CD4-positive, alpha-beta T cell treated with Interleukin-10 for 1 hour (primary cell): ENCODE measurements around the gene GSK3B.
A peak's percentile ranks its signal among the peaks of the same experiment; 100 is the strongest.

Source experiments
- DNase-seq: peaks from one replicate; pipeline ENCODE4 v3.0.0-alpha.2; 2020

GSK3B gene

DNA sequence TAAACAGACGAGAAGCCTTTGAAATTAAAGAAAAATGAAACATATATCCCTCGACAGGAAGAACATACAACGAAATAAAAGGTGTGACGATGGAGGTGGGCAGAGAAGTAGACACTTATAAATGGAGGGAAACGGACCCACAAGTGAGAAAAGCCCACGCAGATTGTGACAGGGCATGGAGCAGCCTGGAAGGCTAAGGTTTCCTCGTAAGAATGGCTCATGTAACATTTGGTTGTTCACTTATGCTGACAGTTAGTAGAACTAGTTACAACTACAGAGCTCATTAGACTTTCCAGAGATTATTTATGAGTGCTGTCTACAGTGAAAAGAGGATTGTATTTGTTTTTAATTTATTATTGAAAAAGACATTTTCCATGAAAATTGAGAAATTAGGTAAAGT is 229.8 kb downstream of the GSK3B start:
- no peak for DNase-seq

DNA sequence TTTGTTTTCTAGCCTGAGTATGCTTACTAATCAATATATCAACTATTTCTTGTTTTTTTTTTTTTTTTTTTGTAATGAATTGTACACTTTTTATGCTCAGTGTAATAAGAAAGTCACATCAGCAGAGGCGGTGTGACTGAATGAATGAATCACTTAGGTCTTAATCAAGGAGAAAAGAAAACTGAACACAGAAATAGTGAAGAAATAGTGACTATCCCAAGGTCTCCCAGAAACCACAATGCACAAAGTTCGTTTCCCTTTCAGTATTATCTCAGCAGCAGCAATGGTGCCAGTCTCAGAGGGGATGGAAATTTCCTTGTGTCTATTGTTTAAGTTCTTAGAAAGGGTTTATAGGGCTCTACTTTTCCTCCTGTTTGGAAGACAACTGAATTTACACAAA is 231.6 kb downstream of the GSK3B start:
- no peak for DNase-seq

DNA sequence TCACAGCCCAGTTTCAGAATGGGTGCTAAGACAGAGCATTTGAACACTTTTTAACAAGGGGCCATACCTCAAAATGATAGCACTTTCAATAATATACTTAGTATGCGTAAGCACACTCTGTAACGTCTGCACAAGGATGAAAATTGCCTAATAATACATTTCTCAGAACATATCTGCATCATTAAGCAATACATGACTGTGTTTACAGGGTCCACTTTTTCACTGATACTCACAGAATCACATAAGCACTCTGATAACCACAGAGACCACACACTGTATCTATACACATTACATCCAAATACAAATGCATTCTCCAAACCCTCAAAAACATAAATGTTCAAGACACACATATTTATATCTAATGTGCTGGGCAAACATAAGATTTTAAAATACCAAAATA is 232.6 kb downstream of the GSK3B start:
- no peak for DNase-seq

DNA sequence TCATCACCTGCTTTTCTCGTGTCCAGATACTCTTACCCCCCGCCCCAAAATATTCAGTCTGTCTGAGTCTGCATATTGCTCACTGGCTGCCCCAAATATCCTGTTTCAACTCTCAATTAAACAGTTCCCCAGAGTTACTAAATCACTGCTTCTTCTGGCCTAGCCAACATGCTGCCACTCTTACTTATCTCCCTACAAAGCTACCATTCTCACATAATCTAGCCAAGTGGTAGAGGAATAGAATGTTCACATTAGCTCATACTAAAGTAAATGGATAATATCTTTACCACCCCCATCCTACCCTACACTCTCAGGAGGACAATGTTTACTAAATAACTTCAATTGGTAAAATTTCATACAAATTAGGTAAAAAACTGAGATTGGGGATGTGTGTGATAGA is 234.5 kb downstream of the GSK3B start:
- DNase-seq = no peak

DNA sequence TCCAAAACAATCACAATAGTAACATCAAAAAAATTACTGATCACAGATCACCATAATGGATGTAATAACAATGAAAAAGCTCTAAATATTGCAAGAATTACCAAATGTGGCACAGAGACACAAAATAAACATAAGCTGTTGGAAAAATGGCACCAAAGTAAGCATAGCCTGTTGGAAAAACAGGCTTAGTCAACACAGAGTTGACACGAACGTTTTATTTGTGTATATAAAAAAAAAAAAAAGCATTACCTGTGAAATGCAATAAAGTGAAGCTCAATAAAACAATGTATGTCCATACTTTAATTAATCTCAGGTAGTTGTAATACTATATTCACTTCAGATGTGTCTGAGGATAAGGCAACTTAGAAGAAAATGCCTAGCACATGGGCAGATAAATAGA is 235.3 kb downstream of the GSK3B start:
- no peak for DNase-seq

DNA sequence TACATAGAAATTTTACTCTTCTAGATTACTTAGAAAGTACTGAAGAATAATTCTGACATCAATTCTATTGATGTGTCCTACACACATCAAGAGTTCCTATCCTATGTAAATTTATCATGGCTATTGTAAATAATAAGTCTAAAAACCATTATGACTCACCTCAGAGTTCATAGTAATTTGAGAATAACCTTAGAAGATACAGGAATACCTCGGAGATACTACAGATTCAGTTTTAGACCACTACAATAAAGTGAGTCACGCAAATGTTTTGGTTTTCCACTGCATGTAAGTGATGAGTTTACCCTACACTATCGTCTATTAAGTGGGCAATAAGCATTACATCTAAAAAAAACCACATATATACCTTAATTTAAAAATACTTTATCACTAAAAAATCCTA is 237.6 kb downstream of the GSK3B start:
- DNase-seq = no peak

DNA sequence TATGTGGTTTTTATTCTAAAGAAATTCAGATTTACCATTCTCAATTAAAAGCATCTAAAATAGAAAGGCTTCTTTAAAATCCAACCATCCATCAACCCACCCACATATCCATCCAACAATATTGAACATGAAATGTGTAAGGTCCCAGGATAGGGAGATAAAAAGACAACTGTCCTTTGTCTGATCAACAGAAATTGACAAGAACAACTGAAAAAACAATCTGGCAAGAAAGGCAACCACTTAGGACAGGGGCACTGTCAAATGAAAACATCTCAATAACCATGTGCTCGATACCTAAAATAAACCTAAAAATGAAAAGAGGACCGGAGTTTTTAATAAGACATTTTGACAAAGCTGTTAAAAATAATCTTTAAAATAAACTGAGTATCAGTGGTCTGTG is 245.1 kb downstream of the GSK3B start:
- no peak for DNase-seq

DNA sequence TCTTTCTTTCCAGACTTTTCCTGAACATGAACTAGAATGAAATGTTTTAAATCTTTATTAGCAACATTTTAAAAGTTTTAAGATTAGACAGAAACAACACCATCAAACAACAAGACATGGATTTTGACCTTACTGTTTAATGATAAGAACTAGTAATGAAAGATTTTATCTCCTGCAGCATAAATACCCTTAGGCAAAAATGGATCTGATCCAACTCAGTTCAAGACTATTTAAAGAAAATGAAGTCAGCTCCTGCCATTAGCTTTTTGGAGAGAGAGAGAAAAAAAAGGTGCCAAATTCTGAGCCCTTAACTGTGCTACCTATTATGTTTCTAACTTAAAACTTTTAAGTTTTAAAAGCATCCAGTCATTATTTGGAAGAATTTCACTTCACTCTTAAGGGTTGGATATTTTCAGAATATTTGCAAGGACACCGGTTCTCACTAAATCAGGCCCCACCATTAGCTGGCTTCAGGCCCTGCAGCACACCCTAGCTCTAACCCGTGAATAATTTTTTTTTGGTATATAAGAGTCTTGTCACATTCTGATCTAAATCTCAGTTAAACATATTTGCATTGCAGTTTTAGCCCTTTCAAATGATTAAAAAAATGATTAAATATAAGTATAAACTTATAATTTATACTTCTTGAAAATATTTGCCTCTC is 252.3 kb downstream of the GSK3B start:
- DNase-seq = no peak

DNA sequence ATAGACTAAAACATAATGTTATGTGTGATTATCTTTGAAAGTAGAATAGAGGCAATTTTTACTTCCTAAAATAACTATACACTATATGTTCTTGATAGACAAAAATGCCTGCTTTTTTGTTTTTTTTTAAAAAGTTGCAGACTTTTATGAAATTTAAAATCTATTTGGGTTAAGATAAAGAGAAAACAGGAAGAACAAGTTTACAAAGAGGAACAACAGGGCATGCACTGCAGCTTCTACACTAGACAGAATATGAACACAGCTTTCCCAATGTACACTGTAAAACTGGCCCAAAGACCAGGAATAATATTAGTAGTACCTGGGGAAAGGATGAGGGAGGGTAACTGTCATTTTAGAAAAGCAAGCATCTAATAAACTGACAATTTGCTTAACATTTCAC is 258.7 kb downstream of the GSK3B start:
- no peak for DNase-seq

DNA sequence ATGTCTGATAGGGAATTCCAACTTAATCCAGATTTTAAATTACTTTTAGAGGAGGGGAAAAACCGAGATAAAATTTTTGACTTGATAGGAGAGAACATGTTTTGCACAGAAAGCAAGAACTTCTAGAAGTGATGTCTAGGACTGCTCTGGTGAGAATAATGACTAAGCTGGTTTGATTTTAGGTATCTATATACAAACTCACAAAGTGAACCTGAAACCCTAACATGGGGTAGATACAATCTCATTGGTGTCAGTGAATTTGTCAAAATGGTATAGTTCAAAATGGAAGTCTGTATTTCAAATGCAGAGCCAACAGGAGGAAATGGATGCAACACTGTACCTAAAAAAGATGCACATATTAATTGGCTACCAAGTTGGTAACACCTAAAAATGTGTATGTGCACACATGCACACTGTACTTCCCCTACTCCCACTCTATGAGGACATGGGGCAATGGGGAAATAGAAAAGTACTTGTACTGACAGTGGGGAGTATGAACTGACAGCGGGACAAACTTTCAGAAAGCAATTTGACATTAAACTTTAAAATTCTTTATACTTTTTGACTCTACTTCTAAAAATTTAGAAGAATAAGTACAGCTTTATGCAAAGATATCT is 259.4 kb downstream of the GSK3B start:
- no peak for DNase-seq

DNA sequence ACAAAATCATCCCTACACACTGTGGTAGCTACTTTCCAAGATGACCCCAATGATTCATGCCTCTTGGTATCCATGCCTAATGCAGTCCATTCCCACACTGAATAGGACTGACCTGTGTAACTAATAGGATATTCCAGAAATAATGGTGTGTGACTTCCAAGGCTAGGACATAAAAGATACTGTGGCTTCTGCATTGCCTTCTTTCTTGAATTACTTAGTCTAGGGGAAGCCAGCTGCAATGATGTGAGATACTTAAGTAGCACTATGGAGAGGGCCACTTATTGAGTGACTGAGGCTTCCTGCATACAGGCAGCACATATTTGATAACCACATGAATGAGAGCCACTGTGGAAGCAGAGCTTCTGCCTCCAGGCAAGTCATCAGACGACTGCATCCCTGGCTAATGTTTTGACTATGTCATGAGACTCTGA is 262.3 kb downstream of the GSK3B start:
- DNase-seq = no peak

DNA sequence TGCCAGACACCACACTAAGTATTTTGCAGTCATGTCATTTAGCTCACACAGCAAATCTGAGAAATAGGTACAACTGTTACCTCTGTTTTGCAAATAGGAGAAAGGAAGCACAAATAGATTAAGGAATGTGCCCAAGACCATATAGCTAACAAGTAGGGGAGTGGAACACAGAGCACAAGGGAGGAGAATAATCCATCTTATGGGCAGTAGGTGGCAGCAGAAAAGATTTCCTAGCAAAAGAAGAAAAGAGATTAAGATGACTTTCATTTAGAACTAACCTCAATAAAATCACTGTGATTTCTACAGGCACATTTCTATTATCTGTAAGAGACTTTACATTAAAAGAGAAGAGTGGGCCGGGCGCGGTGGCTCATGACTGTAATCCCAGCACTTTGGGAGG is 263.2 kb downstream of the GSK3B start:
- DNase-seq = no peak

DNA sequence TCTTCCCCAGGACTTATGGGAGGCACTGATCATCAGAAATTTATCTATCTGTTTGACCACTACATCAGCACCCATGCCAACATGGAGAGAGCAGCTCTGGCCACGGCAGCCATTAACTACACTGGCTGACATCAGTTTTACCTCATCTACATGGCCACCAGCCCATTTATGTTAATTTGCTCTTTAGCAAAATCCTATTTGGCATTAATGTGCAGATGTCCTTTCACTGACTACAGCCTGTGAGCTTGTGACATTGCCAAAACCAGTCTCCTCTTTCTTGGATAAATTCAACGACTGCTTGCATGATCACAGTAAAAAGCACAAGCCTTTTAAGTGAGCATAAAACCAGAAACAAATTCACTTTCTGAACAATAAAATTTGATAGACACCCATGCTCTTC is 264.8 kb downstream of the GSK3B start:
- DNase-seq = no peak

DNA sequence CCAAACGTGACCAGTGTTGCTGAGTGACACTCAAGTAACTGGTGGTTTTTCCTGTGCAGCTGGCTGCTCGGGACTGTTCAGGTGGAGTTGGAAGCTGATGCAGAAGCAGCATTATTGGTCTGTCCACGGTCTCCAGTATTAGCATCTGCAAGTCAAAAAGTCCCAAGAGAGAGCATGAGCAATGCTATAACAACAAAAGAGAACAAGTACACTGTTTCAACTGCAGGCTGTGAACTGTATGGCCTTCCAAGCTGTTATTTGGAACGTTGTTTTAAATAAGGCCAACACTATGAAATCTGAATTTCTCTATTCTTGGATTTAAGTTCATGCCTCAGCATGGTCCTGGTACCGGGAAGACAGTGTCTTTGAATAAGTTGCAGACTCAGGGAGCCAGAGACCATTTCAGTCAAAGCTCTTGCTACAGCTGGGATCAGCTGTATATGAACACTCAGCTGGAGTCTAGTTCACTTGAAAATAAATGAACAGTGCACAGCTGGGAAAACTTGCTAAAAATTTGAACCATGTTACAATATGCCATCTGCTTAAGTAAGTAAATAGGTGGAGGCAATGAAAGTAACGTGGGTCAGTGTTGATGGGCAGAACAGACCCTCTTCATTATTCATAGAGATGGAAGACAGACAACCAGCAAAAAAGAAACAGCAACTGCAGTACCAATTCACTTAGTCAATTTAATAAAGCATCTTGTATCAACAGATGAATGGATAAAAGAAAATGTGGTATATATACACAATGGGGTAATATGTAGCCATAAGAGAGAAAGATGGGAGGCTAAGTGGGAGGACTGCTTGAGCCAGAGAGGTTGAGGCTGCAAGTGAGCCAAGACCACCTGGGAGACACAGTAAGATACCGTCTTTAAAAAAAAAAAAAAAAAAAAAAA is 267.3 kb downstream of the GSK3B start:
- DNase-seq = no peak

DNA sequence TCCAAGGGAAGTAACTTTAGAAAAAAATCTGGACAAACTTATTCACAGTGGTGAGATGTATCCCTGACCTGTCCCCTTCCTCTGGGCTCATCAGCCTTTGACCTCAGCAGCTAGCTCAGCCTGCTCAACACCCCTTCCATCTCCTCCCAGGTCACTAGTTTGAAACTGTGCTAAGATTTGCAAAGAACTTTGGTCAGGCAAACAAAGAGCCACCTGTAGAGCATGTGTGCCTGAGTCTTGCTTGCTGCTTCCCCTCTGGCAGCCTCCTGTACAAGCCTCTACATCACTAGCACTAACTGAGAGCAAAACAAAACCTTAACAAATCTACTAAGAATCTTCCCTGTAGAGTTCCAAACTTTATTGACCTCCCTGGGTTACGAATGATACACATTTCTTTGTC is 268.4 kb downstream of the GSK3B start:
- DNase-seq = no peak

DNA sequence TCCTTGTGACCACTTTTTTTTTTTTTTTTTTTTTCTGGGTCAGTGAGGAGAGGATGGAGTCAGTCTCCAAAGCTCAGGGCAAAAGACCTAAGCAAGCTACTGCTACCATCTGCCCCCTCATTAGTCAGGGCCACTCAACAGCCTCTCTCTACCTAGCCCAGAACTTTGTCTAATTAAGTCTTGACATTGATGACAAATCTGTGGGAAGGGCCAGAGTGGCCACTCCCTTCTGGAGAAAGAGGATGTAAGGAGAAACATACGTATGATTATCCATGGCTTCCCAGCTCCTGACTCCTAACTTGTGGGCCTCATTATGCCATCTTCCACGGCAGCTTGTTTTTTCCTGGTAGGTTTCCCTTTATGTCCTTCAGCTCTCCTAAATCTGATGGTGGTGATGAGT is 274.4 kb downstream of the GSK3B start:
- no peak for DNase-seq

DNA sequence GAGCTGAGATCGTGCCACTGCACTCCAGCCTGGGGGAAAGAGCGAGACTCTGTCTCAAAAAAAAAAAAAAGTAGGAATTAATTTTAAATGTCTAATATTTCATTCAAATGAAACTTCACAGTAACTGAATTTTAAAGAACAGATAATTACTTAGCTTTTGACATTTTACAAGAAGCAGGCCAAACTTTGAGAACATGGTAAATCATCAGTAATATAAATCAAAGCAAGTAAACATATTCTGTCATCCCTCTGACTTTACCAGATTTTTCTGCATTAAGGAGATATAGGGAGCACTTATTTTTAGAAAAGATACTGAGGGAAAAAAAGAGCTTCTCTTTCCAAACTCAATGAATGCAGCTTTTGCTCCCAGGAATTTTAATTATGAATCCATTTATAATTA is 275.3 kb downstream of the GSK3B start:
- DNase-seq = no peak

DNA sequence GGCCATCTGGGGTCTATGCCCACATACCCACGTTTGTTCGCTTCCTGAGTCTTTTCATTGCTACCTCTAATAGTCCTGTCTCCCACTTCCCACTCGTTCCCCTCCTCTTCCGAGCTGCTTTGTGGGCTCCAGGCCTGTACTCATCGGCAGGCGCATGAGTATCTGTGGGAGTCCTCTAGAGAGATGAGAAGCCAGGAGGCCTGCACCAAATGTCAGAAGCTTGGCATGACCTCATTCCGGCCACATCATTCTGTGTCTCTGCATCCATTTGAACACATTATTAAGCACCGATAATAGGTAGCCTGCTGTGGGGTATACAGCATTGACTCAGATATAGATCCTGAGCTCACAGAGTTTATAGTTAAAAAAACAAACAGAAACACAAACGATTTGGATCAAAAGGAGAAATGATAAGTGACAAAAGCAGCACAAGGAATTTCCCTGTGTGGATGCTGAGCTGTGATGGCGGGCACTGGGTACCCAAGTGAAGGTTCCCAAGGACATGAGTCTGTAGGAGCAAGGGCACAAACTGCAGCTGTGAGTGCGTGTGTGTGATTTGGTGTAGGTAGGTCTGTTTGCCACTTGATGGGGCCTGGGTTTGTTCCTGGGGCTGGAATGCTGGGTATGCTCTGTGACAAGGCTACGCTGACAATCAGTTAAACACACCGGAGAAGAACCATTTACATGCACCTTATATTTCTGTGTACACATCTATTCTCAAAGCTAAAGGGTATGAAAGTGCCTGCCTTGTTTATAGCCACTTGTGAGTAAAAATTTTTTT is 276.5 kb downstream of the GSK3B start:
- DNase-seq = no peak

DNA sequence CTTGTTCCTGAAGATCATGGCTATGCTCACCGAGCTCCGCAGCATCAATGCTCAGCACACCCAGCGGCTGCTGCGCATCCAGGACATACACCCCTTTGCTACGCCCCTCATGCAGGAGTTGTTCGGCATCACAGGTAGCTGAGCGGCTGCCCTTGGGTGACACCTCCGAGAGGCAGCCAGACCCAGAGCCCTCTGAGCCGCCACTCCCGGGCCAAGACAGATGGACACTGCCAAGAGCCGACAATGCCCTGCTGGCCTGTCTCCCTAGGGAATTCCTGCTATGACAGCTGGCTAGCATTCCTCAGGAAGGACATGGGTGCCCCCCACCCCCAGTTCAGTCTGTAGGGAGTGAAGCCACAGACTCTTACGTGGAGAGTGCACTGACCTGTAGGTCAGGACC is 277.2 kb downstream of the GSK3B start:
- DNase-seq = no peak

DNA sequence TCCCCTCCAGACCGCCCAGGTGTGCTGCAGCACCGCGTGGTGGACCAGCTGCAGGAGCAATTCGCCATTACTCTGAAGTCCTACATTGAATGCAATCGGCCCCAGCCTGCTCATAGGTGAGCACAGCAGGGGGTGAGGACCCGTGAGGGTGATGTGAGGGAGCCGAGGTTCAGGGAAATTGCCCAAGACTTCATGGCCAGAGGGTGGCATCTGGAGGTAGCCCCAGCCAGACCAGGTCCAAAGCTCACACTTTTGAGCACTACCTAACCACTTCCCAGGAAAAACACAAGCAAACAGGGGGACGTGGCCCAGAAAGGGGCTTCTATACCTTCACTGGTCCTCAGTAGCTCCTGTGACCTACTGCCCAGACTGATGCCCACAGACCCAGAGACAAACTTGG is 278.5 kb downstream of the GSK3B start:
- no peak for DNase-seq

DNA sequence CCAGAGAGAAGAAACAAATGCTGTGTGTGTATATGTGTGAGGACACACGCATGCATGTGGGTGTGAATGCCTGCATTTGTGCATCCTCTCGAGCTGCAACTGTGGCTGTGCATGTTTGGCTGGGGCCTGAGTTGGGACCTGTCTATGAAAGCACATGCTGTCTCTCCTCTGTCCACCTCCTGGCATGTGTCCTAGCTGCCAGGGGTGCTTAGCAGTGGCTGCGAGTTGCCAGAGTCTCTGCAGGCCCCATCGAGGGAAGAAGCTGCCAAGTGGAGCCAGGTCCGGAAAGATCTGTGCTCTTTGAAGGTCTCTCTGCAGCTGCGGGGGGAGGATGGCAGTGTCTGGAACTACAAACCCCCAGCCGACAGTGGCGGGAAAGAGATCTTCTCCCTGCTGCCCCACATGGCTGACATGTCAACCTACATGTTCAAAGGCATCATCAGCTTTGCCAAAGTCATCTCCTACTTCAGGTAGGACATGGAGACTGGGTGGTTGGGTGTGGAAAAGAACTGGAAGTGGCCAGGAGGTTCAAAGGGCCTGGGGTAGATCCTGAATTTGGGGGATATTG is 281.7 kb downstream of the GSK3B start:
- DNase-seq = no peak

DNA sequence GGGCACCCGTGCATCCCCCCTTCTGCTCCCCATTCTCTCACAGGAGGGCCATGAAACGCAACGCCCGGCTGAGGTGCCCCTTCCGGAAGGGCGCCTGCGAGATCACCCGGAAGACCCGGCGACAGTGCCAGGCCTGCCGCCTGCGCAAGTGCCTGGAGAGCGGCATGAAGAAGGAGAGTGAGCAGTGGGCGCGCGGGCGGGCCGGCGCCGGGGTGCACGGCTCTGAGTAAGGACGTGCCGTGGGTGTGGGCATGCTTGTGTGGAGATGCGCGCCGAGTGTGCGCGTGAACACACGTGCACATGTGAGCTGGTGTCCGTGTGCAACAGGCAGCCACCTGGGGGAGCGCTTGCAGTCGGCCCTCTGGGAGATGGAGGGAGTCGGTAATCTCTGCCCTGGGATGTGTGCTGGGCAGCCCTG is 284.2 kb downstream of the GSK3B start:
- DNase-seq = peak; percentile 53
